T-helper 2 cell treated with Interferon-gamma antibody and Interleukin-4, amounts not matched to agents 5 μg/mL and 100 μg/mL, for 36 hours (primary cell): Measurements from ENCODE around the gene ZKSCAN4.

Experiments used
- DNase-seq: peaks from one replicate; pipeline ENCODE4 v3.0.0; 2021; ENCODE audit warnings: low spot score
- H3K27ac Mint-ChIP-seq: one replicate; pipeline ENCODE4 v1.8.0; 2021; ENCODE audit warnings: mild to moderate bottlenecking, mixed read lengths
- H3K27me3 Mint-ChIP-seq: one replicate; pipeline ENCODE4 v1.8.0; 2021; ENCODE audit warnings: low read depth, mixed read lengths
- H3K36me3 Mint-ChIP-seq: one replicate; pipeline ENCODE4 v1.8.0; 2021; ENCODE audit warnings: low read depth, mixed read lengths
- H3K4me1 Mint-ChIP-seq: one replicate; pipeline ENCODE4 v1.8.0; 2021; ENCODE audit warnings: low read depth, mixed read lengths
- H3K4me3 Mint-ChIP-seq: one replicate; pipeline ENCODE4 v1.8.0; 2022; ENCODE audit warnings: mild to moderate bottlenecking, moderate library complexity, mixed read lengths
- H3K9me3 Mint-ChIP-seq: one replicate; pipeline ENCODE4 v1.8.0; 2021; ENCODE audit warnings: mixed read lengths

ZKSCAN4 gene

DNA sequence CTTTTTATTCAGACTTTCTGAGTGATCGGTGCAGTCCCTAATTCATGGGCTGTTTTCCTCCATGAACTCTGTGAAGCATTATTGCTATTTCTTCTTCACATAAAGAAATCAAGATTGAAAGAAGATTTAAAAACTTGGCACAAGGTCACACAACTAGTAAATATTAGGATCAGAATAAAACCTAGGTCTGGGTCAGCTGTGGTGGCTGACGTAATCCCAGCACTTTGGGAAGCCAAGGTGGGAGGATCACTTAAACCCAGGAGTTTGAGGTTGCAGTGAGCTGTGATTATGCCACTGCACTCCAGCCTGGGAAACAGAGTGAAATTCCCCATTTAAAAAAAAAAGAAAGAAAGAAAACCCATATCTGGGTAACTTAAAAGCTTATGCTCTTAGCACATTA lies 25.6 kb downstream of the ZKSCAN4 start:
- peaks cover 19% of the 10 kb centered on the region for H3K27me3 Mint-ChIP-seq

DNA sequence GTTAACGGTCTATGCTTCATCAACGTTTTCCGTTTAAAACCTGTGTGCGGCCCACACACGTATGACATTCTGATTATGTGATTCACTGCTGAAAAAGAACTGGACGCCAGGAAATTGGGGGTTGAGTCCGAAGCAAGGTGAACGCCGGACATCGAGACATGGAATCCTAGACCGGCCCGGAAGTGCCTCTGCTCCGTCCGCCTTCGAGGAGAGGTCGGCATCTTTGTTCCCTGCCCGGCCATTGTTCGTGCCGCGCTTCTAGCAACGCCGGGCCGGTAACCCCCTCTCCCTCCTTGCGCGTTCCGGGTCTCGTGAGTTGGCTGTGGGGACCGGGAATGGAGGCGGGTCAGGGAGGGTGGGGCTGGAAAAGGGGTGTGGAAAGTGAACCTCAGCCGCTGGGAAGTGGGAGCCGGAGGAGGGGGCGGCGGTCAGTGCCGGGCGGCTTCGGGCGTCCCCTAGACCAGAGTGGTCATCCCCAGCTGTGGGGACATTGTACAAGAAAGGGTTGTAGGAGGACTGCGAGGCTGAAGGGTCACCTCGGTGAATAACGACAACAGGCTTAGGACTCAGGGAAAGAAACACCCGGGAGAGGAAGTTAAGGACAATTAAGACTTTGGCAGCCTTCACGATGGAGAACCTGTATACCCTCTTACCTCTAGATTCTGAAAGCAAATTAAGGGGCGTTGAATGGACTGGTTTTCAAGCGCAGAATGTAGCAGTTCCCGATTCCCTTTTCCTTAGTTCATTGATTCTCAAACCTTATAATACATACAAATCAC lies 26.8 kb downstream of the ZKSCAN4 start, which contains the start of gene ZSCAN9:
TSS of gene ZSCAN9 (plus strand) at position 220 of the 779 bp plus-strand sequence. CDS start 1,810 bp downstream, outside the sequence.
- peaks cover 30% of the 10 kb centered on the region for H3K27me3 Mint-ChIP-seq
- H3K9me3 Mint-ChIP-seq, result no peaks in the 10 kb centered on the region
- H3K4me1 Mint-ChIP-seq, result peaks cover 30% of the 10 kb centered on the region
- H3K27ac Mint-ChIP-seq, result peak within 1 kb of the TSS; percentile 67
- peaks cover 21% of the 10 kb centered on the region for H3K36me3 Mint-ChIP-seq
- peak within 1 kb of the TSS; percentile 90 for H3K4me3 Mint-ChIP-seq
- DNase-seq, result peak; percentile 41

More for the DNA sequence above, 25.6 kb downstream of the ZKSCAN4 start:
- peaks cover 24% of the 10 kb centered on the region for H3K4me1 Mint-ChIP-seq
- peaks cover 30% of the 10 kb centered on the region for H3K36me3 Mint-ChIP-seq
- H3K9me3 Mint-ChIP-seq, result no peaks in the 10 kb centered on the region
- DNase-seq, result no peak
- no peak overlapping the region for H3K27ac Mint-ChIP-seq
- H3K4me3 Mint-ChIP-seq, result no peak overlapping the region

DNA sequence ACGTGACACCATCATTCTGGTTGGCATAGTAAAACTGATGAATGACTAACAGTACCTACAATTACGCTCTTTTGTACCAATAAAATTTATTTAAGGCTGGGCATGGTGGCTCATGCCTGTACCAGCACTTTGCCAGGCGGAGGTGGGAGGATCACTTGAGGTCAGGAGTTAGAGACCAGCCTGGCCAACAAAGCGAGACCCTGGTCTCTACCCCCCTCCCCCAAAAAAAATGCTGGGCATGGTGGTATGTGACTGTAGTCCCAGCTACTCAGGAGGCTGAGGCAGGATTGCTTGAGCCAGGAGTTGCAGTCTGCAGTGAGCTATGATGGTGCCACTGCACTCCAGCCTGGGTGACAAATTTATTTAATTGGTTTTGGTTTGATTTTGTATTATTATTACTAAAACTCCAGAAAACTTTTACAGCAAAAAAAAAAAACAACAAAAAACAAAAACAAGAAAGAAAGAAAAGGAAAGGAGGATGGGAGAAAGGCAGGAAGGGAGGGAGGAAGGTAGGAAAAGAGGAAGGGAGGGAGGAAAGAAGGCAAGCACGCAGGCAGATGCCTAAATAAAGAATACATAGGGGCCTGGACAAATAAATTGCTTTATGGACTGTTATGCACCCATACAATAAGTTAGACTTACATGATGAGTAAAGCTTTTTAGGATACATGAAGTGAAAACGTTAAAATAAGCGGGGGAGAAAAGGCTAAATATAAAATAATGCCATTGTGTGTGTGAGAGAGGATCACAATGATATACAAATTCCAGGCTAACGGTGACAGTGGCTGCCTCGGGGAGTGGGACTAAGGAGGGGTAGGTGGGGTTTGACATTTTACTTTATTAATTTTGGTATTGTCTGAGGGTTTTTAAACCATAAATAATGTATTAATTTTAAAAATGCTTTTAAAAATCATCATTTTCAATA lies 27.7 kb downstream of the ZKSCAN4 start:
- H3K36me3 Mint-ChIP-seq, result peaks cover 19% of the 10 kb centered on the region
- peak overlapping the region; percentile 90 for H3K4me3 Mint-ChIP-seq
- H3K27ac Mint-ChIP-seq, result peak overlapping the region; percentile 26
- no peaks in the 10 kb centered on the region for H3K9me3 Mint-ChIP-seq
- peaks cover 37% of the 10 kb centered on the region for H3K27me3 Mint-ChIP-seq
- DNase-seq, result no peak
- H3K4me1 Mint-ChIP-seq, result peaks cover 30% of the 10 kb centered on the region

DNA sequence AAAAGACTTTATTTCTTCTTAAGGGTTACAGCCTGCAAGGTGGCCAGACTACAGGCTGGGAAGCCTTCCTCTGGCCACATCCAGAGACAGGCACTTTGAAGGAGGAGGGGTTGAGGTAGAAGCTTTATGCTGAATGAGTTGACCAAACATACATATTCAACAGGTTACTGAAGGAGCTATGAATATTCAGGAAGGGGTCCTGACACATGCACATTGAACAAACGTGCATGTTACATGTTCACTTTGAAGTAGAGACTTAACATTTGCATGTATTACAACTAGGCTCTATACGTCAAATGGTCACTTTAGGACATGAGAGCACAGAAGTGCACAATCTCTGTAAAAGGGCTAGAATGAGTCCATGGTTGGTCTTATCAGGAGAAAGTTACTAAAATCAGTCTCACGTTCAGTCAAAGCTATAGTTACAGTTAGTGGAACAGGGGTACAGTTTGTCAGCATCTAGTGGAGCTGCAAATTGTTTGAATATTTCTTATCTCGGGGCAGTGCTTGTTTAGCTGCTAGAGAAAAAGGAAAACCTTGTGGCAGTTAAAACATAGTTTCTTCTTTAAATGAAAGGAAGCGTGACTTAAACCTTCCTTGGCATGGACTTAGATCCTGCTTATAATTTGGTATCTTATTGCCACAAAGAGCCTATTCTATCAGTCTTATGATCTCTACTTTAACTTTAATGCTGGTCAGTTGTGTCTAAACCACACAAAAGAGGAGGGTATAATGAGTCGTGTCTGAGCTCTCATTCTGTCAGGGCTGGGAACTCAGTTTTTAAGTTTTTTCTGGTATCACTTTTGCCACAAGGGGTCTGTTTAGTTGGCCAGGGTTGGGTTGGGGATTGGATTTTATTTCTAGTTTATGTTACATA lies 31.6 kb downstream of the ZKSCAN4 start:
- DNase-seq, result no peak
- H3K27me3 Mint-ChIP-seq, result peaks cover 60% of the 10 kb centered on the region
- H3K4me3 Mint-ChIP-seq, result no peak overlapping the region
- H3K9me3 Mint-ChIP-seq, result no peaks in the 10 kb centered on the region
- H3K27ac Mint-ChIP-seq, result no peak overlapping the region
- peaks cover 3% of the 10 kb centered on the region for H3K36me3 Mint-ChIP-seq
- peaks cover 24% of the 10 kb centered on the region for H3K4me1 Mint-ChIP-seq

DNA sequence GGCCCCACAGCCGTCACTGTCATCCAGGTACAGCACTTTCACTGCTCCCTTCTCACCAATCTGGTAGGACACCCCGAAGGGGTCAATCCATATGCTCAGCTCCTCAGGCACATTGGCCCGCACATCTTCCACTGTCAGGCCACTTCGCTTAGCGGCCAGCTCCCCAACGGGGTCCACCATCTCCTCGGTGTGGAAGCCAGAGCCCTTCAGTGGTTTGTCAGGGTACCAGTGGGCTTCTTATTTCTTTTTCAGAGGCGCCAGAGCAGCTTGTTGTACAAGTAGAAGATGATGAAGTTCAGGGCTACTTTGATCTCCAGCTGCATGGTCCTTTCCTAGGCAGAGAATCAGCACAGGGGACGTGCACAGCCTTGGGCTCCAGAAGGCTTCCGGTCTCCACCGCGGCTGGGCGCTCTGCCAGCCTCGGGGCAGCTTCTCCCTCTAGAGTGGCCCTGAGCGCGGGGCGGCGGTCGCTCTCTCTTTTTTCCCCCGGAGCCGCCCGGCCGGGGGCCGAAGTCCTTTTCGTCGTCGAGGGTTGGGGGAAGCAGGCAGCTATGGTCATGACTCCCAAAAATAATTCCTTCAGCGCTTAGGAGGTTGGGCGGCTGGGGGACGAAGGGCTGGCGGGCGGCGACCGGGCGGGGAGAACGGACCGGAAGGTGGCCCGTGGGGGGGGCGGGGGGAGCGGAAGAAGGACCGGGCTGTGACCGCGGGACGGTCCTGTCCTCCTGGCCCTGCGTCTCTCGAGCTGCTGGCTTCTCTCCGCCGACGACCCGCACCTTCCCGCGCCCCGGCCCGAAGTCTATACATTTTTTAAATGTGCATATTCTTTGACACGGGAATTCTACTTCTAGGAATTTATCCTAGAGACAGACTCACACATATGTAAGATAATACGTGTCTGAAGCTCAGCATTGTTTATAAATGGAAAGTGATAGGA lies 33.5 kb downstream of the ZKSCAN4 start:
- Mint-ChIP-seq H3K4me1 (peaks cover 24% of the 10 kb centered on the region), H3K27ac (peak overlapping the region; percentile 31), H3K9me3 (no peaks in the 10 kb centered on the region), H3K27me3 (peaks cover 75% of the 10 kb centered on the region), H3K4me3 (peak overlapping the region; percentile 81), H3K36me3 (peaks cover 3% of the 10 kb centered on the region)
- DNase-seq, result no peak

DNA sequence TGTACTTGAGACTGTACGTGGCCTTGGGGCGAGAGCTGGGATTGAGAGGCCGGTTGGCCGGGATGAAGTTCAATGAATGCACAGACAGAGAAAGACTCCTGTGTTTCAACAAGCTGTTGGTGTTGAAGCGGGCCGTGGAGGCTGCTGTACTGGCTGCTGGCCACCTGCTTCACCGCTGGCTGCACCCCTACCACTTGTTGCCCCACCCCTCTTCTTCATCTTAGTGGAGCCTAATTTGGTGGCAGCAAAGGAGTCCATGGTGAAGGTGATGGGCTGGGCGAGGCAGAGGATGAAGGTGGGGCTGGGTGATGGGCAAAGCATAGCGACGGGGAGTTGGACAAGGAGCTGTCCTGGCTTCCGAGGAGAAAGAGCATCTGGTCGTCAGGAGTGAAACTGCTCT lies 34.2 kb downstream of the ZKSCAN4 start:
- no peaks in the 10 kb centered on the region for H3K9me3 Mint-ChIP-seq
- H3K27me3 Mint-ChIP-seq, result peaks cover 75% of the 10 kb centered on the region
- H3K27ac Mint-ChIP-seq, result no peak overlapping the region
- peaks cover under 1% of the 10 kb centered on the region for H3K36me3 Mint-ChIP-seq
- H3K4me1 Mint-ChIP-seq, result peaks cover 26% of the 10 kb centered on the region
- H3K4me3 Mint-ChIP-seq, result peak overlapping the region; percentile 30
- DNase-seq, result no peak

DNA sequence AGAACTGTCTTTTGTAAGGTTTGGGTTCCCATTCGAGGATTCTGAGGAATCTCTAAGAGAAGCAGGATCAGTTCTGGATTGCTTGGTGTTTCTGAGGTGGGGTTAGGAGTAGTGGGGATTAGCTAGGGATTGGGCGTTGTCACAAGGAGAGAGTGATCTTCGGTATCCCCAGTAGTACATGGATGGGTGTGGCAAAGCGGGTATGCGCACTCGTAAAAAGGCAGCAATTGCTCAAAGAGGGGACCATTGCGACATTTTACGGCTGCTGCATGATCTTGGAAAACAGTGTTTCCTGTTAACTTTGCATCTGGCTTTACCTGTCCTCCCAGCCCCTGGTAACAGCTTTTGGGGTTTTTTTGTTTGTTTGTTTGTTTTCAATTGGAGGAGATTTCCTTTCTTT lies 36.6 kb downstream of the ZKSCAN4 start:
- Mint-ChIP-seq H3K27me3 (peaks cover 76% of the 10 kb centered on the region), H3K4me3 (peak overlapping the region; percentile 5), H3K36me3 (no peaks in the 10 kb centered on the region), H3K27ac (no peak overlapping the region), H3K9me3 (no peaks in the 10 kb centered on the region), H3K4me1 (peaks cover 31% of the 10 kb centered on the region)
- no peak for DNase-seq

DNA sequence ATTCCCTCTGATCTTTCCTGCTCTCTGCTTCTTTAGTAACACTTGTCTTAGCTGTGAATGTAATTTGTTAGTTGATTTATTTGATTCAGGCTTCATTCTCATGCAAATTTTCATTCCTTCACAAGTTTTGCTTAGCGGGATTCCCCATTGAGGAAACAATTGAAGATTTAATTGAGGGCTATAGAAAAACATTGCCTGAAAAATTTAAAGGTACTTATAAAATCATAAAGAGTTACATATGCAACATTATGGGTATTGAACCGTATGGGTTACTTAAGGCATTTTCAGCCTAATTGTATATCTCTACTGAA lies 38.9 kb downstream of the ZKSCAN4 start:
- Mint-ChIP-seq H3K27ac (no peak overlapping the region), H3K9me3 (no peaks in the 10 kb centered on the region), H3K36me3 (no peaks in the 10 kb centered on the region)

DNA sequence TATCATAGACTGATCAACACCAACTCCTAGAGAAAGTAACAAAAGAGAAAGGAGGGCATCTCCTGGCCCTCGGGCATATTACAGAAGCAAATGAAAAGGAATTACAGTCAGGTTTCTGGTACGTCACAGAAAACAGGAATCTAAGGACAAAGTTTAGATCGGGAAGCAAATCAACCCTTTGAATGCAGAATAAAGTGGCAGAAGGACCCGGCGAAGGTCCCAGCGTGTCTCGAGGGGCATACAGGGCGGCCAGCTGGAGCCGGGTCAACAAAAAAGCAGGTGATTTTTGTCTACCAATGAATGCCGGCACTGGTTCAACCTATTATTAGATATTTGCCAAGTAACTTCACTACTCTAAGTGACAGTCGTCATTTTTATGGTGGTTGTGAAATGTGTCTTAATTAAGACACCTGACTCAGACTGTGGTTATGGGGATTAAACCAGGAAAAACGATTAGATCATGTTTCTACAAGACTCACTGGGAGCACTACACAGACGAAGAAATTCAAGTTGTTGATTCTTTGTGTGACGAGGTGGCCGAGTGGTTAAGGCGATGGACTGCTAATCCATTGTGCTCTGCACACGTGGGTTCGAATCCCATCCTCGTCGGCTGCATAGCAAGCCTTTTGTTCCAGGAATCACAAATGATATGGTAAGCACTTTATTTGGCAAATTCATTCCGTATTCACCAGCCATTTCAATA lies 39.4 kb downstream of the ZKSCAN4 start:
- Mint-ChIP-seq H3K9me3 (no peaks in the 10 kb centered on the region), H3K27me3 (peaks cover 82% of the 10 kb centered on the region), H3K36me3 (no peaks in the 10 kb centered on the region), H3K27ac (peak overlapping the region; percentile 6), H3K4me3 (peak overlapping the region; percentile 83), H3K4me1 (peaks cover 34% of the 10 kb centered on the region)
- DNase-seq, result peak; percentile 67

More for the DNA sequence above, 38.9 kb downstream of the ZKSCAN4 start:
- Mint-ChIP-seq H3K4me3 (peak overlapping the region; percentile 83), H3K27me3 (peaks cover 79% of the 10 kb centered on the region), H3K4me1 (peaks cover 29% of the 10 kb centered on the region)
- no peak for DNase-seq

DNA sequence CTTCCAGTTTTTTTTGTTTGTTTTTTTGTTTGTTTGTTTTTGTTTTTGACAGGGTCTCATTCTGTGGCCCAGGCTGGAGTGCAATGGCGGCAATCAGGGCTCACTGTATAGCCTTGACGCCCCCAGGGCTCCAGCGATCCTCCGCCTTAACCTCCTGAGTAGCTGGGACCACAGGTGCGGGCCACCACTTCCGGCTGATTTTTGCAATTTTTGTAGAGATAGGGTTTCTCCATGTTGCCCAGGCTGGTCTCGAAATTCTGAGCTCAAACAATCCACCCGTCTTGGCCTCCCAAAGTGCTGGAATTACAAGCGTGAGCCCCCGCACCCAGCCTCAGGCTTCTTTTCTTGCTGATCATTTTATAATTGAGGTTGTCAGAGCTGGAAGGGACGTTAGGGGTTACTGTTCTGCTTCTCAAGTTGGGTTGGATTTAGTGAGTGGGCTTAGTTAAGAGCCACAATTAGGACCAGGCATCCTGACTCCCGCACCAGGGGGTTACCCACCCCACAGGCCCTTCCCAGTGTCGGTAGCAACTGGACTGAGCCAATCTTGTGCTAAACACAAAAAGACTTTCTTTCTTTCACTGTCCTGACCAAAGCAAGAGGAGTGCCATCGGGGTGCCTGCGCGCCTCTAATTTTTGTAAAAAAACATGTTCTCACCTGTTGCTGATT lies 40.1 kb downstream of the ZKSCAN4 start:
- peak overlapping the region; percentile 83 for H3K4me3 Mint-ChIP-seq
- peaks cover 89% of the 10 kb centered on the region for H3K27me3 Mint-ChIP-seq
- no peaks in the 10 kb centered on the region for H3K36me3 Mint-ChIP-seq
- H3K4me1 Mint-ChIP-seq, result peaks cover 39% of the 10 kb centered on the region
- no peak for DNase-seq
- peak overlapping the region; percentile 6 for H3K27ac Mint-ChIP-seq
- H3K9me3 Mint-ChIP-seq, result no peaks in the 10 kb centered on the region

DNA sequence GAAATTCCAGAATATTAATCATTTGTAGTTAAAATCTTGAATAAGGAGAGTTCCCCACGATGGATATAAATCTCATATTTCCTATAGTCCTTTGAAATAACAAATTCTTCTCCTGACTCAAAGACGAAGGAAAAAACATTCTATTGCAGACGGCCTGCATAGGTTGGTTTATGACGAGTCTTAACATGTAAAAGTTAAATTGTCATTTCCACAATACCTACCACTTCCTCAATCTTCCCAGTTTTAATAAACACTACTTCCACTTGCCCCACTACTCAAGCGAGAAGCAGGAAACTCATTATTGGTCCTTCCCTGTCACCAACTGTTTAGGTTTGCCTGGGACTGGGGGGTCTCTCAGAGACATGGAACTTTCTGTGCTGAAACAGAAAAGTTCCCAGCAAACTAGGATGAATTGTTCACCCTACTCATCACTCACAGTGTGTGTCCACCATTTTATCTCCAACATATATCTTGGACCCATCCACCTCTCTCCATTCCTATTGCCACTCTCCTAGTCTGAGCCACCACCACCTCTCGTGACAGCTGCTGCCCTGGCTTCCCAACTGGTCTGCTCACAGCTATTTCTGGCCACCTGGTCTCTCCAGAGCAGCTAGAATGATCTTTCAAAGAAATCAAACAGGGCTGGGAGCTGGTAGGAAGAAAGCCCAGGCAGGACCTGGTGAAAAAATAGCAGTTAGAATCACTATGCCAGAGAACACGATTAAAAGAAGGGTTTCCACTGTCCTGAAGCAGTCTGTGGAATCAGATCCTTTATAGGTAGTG lies 42.1 kb downstream of the ZKSCAN4 start:
- Mint-ChIP-seq H3K4me3 (no peak overlapping the region), H3K4me1 (peaks cover 32% of the 10 kb centered on the region), H3K27me3 (peaks cover 93% of the 10 kb centered on the region), H3K27ac (no peak overlapping the region), H3K36me3 (no peaks in the 10 kb centered on the region), H3K9me3 (no peaks in the 10 kb centered on the region)
- no peak for DNase-seq
